Endothelial cell of umbilical vein (primary cell): ENCODE data around the gene UFD1. TPM values are rescaled to one million over a fixed set of nuclear protein-coding genes. Genes with fewer than 3 reads are reported as not detected.
A peak's percentile ranks its signal among the peaks of the same experiment; 100 is the strongest.

ENCODE experiments used
- Bru-seq: library from RNA; stranded (reverse); fragments of 400-500 nt; gene quantifications from one replicate; lab custom pipeline; 2021; lab: Mats Ljungman, UMichigan
- BruChase-seq, 2 experiments: library from RNA; stranded (reverse); fragments of 400-500 nt; gene quantifications; one replicate each; lab custom pipeline; 2021; lab: Mats Ljungman, UMichigan
- BruUV-seq: library from RNA; stranded (reverse); fragments of 400-500 nt; replicated peaks from 2 replicates; lab custom pipeline; 2021; lab: Mats Ljungman, UMichigan
- CTCF ChIA-PET: fragments of 300-600, 350-600 bp; sonication (Branson Sonifier 250); formaldehyde crosslinking; loops from one replicate; lab custom pipeline; 2021; ENCODE audit warnings: antibody characterized with exemption, inconsistent platforms; lab: Charles Lee
- POLR2A ChIA-PET: fragments of 300-600, 350-600 bp; sonication (Branson Sonifier 250); formaldehyde crosslinking; loops from one replicate; lab custom pipeline; 2021; ENCODE audit warnings: antibody characterized with exemption, inconsistent platforms; lab: Charles Lee
- DNase-seq: peaks from one replicate; pipeline ENCODE4 v3.0.0-alpha.2; 2011; ENCODE audit warnings: low read depth, low spot score
- FAIRE-seq: peaks from 2 replicates; lab custom pipeline; 2011; peaks lifted over from hg19 to GRCh38; lab: Jason Lieb, UNC
- H2AFZ ChIP-seq: 2 replicates; pipeline ENCODE4 v1.6.0; 2012; ENCODE audit warnings: low read depth, low read length, control low read depth, inconsistent platforms
- H3K27ac ChIP-seq: 2 replicates; pipeline ENCODE4 v1.5.1; 2011; ENCODE audit warnings: low read depth, mild to moderate bottlenecking, control low read depth, low read length, moderate library complexity; ENCODE audit not compliant: insufficient read depth
- H3K27me3 ChIP-seq, 2 experiments: 2 replicates each; pipeline versions ENCODE4 v1.6.0 to v1.6.1; 2011; ENCODE audit warnings: low read length in 2 of 2, mixed read lengths in 1 of 2; ENCODE audit not compliant: control insufficient read depth in 2 of 2, insufficient read depth in 2 of 2
- H3K36me3 ChIP-seq, 2 experiments: 2 replicates in 1 of 2; 3 replicates in 1 of 2; pipeline ENCODE4 v1.5.1; 2011; ENCODE audit warnings: low read length in 2 of 2, mild to moderate bottlenecking in 1 of 2, moderate library complexity in 1 of 2; ENCODE audit not compliant: control insufficient read depth in 2 of 2, insufficient read depth in 2 of 2; ENCODE audit errors: extremely low read depth in 1 of 2
- H3K4me1 ChIP-seq: 3 replicates; pipeline ENCODE4 v1.5.1; 2011; ENCODE audit warnings: mild to moderate bottlenecking, low read length; ENCODE audit not compliant: control insufficient read depth, insufficient read depth; ENCODE audit errors: extremely low read depth
- H3K4me2 ChIP-seq: 2 replicates; pipeline ENCODE4 v1.6.1; 2011; ENCODE audit warnings: low read length, control low read depth, mixed read lengths; ENCODE audit not compliant: insufficient read depth
- H3K4me3 ChIP-seq, 3 experiments: fragments of 200-600 bp in 1 of 3; sonication (generic), shearing (Covaris generic) in 1 of 3; replicated peaks in 1 of 3; 2 replicates each; pipeline ENCODE4 v1.5.1; 2011 to 2016; ENCODE audit warnings: control low read depth in 3 of 3, low read length in 3 of 3, mild to moderate bottlenecking in 2 of 3, inconsistent platforms in 1 of 3, low read depth in 1 of 3, moderate library complexity in 1 of 3; ENCODE audit not compliant: insufficient read depth in 1 of 3
- H3K79me2 ChIP-seq: 2 replicates; pipeline ENCODE4 v1.6.0; 2012; ENCODE audit warnings: low read length, inconsistent platforms; ENCODE audit not compliant: control insufficient read depth, insufficient read depth
- H3K9ac ChIP-seq: replicated peaks from 2 replicates; pipeline ENCODE3; 2011; ENCODE audit warnings: low read length, control low read depth; ENCODE audit not compliant: insufficient read depth; ENCODE audit errors: extremely low read depth
- H3K9me1 ChIP-seq: replicated peaks from 3 replicates; pipeline ENCODE4 v1.6.0; 2011; ENCODE audit warnings: mild to moderate bottlenecking, low read length; ENCODE audit not compliant: control insufficient read depth, insufficient read depth; ENCODE audit errors: extremely low read depth
- H3K9me3 ChIP-seq: replicated peaks from 2 replicates; pipeline ENCODE4 v1.5.1; 2012; ENCODE audit warnings: low read length, inconsistent platforms; ENCODE audit not compliant: control insufficient read depth, insufficient read depth
- H4K20me1 ChIP-seq: replicated peaks from 2 replicates; pipeline ENCODE3; 2011; ENCODE audit warnings: mild to moderate bottlenecking, low read length; ENCODE audit not compliant: control insufficient read depth, insufficient read depth; ENCODE audit errors: extremely low read depth
- EZH2 ChIP-seq: IDR thresholded peaks from 2 replicates; pipeline ENCODE4 v1.6.1; 2012; ENCODE audit warnings: borderline replicate concordance, low read depth, mild to moderate bottlenecking, moderate library complexity, low read length, inconsistent platforms; ENCODE audit not compliant: severe bottlenecking
- JUN ChIP-seq: IDR thresholded peaks from 2 replicates; pipeline ENCODE4 v1.6.1; 2011; ENCODE audit warnings: borderline replicate concordance, low read depth; ENCODE audit not compliant: insufficient read length, insufficient read depth
- POLR2A ChIP-seq: IDR thresholded peaks from 2 replicates; pipeline ENCODE4 v1.6.1; 2012; ENCODE audit warnings: low read depth, mild to moderate bottlenecking, control low read depth, low read length
- POLR2AphosphoS5 ChIP-seq: IDR thresholded peaks from 2 replicates; pipeline ENCODE4 v1.6.1; 2012; ENCODE audit warnings: low read depth, mild to moderate bottlenecking, control low read depth, low read length, moderate library complexity; ENCODE audit not compliant: insufficient read depth
- dilution Hi-C: fragments of 300-500 bp; cut with MboI; formaldehyde crosslinking; loops from one replicate; pipeline ENCODE4 v1.15.0; 2019; ENCODE audit warnings: low sequenced_read_pairs; ENCODE audit not compliant: extremely low pct_ligation_motif_present
- intact Hi-C: fragments of 100-400 bp; cut with micrococcal nuclease; formaldehyde crosslinking; loops from one replicate; pipeline ENCODE4 v1.10.0; 2022
- long read RNA-seq: library from polyadenylated mRNA; stranded (forward); transcript quantifications from one replicate; pipeline ENCODE4 v2.0.0, GENCODE V29; 2021
- polyA minus RNA-seq, 3 experiments: library from RNA; depleted of rRNA, polyadenylated mRNA; stranded (reverse); fragments of >200 nt; gene quantifications; 1 replicate in 1 of 3; 2 replicates in 2 of 3; pipeline ENCODE4 v1.2.3, GENCODE V29; 2011
- polyA plus RNA-seq, 4 experiments: library from polyadenylated mRNA; depleted of rRNA in 3 of 4; stranded (reverse) in 3 of 4; unstranded in 1 of 4; fragments of >200 nt; gene quantifications; 2 replicates each; pipeline versions ENCODE4 v1.2.1 to v1.2.3, GENCODE V29; 2011 to 2012; ENCODE audit warnings: missing spikeins in 1 of 4
- total RNA-seq: library from RNA; stranded (reverse); gene quantifications from 2 replicates; pipeline ENCODE4 v1.2.3, GENCODE V29; 2021

UFD1 gene
- total RNA-seq = 122 and 127 TPM in 2 replicates
- 221 and 228 TPM in 2 replicates for polyA plus RNA-seq
- polyA plus RNA-seq (2011; cell fraction: cytosol; rRNA removed) = 206 and 231 TPM in 2 replicates
- polyA plus RNA-seq (2011; cell fraction: nucleus; rRNA removed) = 165 and 194 TPM in 2 replicates
- 125 and 207 TPM in 2 replicates for polyA plus RNA-seq (2012)
- 288 and 289 TPM in 2 replicates for polyA minus RNA-seq
- polyA minus RNA-seq (2011; cell fraction: cytosol; rRNA and poly(A)+ RNA removed) = 33.1 TPM
- 77.9 and 102 TPM in 2 replicates for polyA minus RNA-seq (2011; cell fraction: nucleus; rRNA and poly(A)+ RNA removed)
- percentile 86 among the genes with signal in this experiment for Bru-seq, nascent RNA
- percentile 87 among the genes with signal in this experiment for BruChase-seq, experiment 1, labeled RNA remaining after a 6-hour chase
- percentile 88 among the genes with signal in this experiment for BruChase-seq, experiment 2, labeled RNA remaining after a 2-hour chase
- long read RNA-seq, full-length matches to known transcripts = 345 of 447 reads
- long read RNA-seq, partial matches to known transcripts = 9 of 447 reads
- long read RNA-seq, other reads (novel, unspliced or antisense) = 93 of 447 reads

- Histone ChIP-seq H3K27me3 (no peaks in the 10 kb centered on the region), H3K36me3 (peaks cover 3 to 6% of the 10 kb centered on the region in 2 experiments), H3K79me2 (peaks cover 54% of the 10 kb centered on the region), H3K9ac (peak within 1 kb of the TSS; percentile 99), H3K9me3 (no peaks in the 10 kb centered on the region), H3K9me1 (no peaks in the 10 kb centered on the region), H3K4me2 (peak within 1 kb of the TSS; percentile 98), H3K4me3 (peak within 1 kb of the TSS; percentile 66 to 87 (median 83)), H3K4me1 (peaks cover 42% of the 10 kb centered on the region), H2AFZ (peak within 1 kb of the TSS; percentile 86), H3K27ac (peak within 1 kb of the TSS; percentile 100), H4K20me1 (no peaks in the 10 kb centered on the region)
- ChIA-PET CTCF (interaction anchor here (0.7 to 4.7 kb wide), 11 partner anchors 10 to 334 kb away, joined by 3 to 67 read pairs (median 4); partner anchors contain the start of genes ESS2 and HIRA), POLR2A (interaction anchor here (1.0 to 1.6 kb wide), 4 partner anchors 10 to 151 kb away, joined by 3 to 5 read pairs (median 3); partner anchors contain the start of gene CLDN5)
- DNase-seq = no peak
- no peak for FAIRE-seq
- intact Hi-C loops (loop anchor here (1.0 to 10.0 kb wide), 5 partner anchors 32 to 300 kb away; partner anchors contain the start of genes C22orf39, CLDN5, MRPL40 and SEPTIN5), dilution Hi-C loops (no loop called here)
- no TSS peak for BruUV-seq
- TF ChIP-seq JUN (no peak), POLR2AphosphoS5 (peak; percentile 74), EZH2 (no peak), POLR2A (peak; percentile 61)
Observed at GRCh38 chr22:19478901-19479354, at the start of gene UFD1. TSS of gene UFD1 (minus strand) at chr22:19479193. CDS start at chr22:19479085, 108 bp downstream.
